Stimulated activated CD4-positive, alpha-beta T cell treated with anti-CD3 and anti-CD28 coated beads, Interleukin-2, amount 100 ng/mL, for 4 hours (primary cell): ENCODE measurements around the gene NME5.
"Not testable (repeated sequence)": the region's sequence is repeated elsewhere in the genome, so short reads cannot be mapped to it uniquely, and the experiment has no call there.

Experiments used
- DNase-seq: peaks from one replicate; pipeline ENCODE4 v3.0.0-alpha.2; 2020; ENCODE audit warnings: low read depth

NME5 gene

GRCh38 chr5:138077064-138077696 is 62.0 kb downstream of the NME5 start:
- DNase-seq: peak; percentile 16

- DNase-seq: not testable (repeated sequence)
Observed at GRCh38 chr5:138070026-138070425, 69.2 kb downstream of the NME5 start.

- DNase-seq: peak; percentile 55
Observed at GRCh38 chr5:138068742-138069600, 70.3 kb downstream of the NME5 start.

GRCh38 chr5:138067945-138068344 is 71.3 kb downstream of the NME5 start:
- DNase-seq: no peak
